ENCODE measurements around the gene TOPAZ1. TPM values are rescaled to one million over a fixed set of nuclear protein-coding genes. Genes with fewer than 3 reads are reported as not detected.

Gene TOPAZ1
- total and polyA plus RNA-seq, 2 of the 8 experiments (the other 6 are each of a cell fraction or from before 2014, with no cell fraction given), result not detected

- TF ChIP-seq CHD7 (IDR thresholded peaks at IDR 0.05; ENCODE audit: insufficient replicate concordance, low read length) (no peak), POU5F1 (IDR thresholded peaks at IDR 0.05; ENCODE audit: low read depth, low read length) (no peak), GABPA (IDR thresholded peaks at IDR 0.05; ENCODE audit: borderline replicate concordance, insufficient read depth, low read length) (no peak), FOSL1 (IDR thresholded peaks at IDR 0.05; ENCODE audit: insufficient read depth, low read depth, low read length) (no peak), SP4 (IDR thresholded peaks at IDR 0.05; ENCODE audit: low read length) (no peak), HDAC2 (IDR thresholded peaks at IDR 0.05; ENCODE audit: borderline replicate concordance in 1 of 2, low read depth in 2 of 2, low read length in 2 of 2) (no peak), EZH2 (IDR thresholded peaks at IDR 0.05; ENCODE audit: low read depth, low read length, severe bottlenecking) (no peak), SP2 (IDR thresholded peaks at IDR 0.05; ENCODE audit: low read length) (no peak), POLR2A (IDR thresholded peaks at IDR 0.05; ENCODE audit: control extremely low read depth in 1 of 2, low read depth in 2 of 2, low read length in 2 of 2) (peak in 1 of 2 experiments; percentile 16; a peak in 1 of 3 replicates), KDM4A (IDR thresholded peaks at IDR 0.05; ENCODE audit: low read depth, low read length, severe bottlenecking) (no peak), JUND (IDR thresholded peaks at IDR 0.05; ENCODE audit: low read length) (no peak), RAD21 (IDR thresholded peaks at IDR 0.05 in 1 of 2, conservative IDR thresholded peaks at IDR 0.05 in 1 of 2; ENCODE audit: low read depth in 2 of 2, low read length in 2 of 2) (peak in 1 of 2 experiments; percentile 8; a peak in 1 of 4 replicates)
Observed at GRCh38 chr3:44338828-44339127, 97.1 kb downstream of the TOPAZ1 start (continued).

All from H1 (cell line).